NCI-H82 treated with DMSO at 0.1 percent for 48 hours (cell line): ENCODE results near the gene RANBP1.

Experiments used
- DNase-seq: peaks from one replicate; lab custom pipeline; 2025; ENCODE audit not compliant: unreplicated experiment; lab: John Stamatoyannopoulos, UW

The RANBP1 gene

DNA sequence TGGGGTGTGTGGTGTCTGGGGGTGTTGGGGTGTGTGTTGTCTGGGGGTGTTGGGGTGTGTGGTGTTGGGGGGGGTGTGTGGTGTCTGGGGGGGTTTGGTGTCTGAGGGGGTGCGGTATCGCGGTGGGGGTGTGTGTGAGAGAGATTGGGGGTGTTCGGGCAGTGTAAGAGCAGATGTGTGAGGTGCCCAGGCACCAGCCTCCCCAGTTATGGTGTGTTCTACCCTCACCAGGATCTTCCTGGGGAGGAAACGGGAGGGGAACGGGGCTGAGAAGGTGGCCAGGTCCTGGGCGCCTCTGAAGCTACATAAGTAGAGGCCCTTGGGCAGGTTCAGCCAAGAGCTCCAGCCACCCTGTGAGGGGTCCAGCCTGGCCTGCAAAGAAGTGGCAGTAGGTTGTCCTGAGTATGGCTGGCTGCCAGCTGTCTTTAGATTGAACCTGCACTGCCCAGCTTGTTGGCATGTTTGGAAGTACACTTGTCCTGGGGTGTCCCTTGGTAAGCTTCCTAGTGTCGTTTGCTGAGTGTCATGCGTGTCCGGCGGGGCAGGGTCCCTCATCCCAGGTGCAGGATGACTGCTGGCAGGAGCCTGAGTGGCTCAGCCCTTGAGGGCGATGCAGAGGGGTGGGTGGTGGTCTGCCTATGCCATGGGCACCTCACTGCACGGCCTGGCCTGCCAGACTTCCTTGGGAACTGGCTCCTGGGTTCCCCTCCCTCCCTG lies 7.6 kb downstream of the RANBP1 start:
- DNase-seq: no peak

DNA sequence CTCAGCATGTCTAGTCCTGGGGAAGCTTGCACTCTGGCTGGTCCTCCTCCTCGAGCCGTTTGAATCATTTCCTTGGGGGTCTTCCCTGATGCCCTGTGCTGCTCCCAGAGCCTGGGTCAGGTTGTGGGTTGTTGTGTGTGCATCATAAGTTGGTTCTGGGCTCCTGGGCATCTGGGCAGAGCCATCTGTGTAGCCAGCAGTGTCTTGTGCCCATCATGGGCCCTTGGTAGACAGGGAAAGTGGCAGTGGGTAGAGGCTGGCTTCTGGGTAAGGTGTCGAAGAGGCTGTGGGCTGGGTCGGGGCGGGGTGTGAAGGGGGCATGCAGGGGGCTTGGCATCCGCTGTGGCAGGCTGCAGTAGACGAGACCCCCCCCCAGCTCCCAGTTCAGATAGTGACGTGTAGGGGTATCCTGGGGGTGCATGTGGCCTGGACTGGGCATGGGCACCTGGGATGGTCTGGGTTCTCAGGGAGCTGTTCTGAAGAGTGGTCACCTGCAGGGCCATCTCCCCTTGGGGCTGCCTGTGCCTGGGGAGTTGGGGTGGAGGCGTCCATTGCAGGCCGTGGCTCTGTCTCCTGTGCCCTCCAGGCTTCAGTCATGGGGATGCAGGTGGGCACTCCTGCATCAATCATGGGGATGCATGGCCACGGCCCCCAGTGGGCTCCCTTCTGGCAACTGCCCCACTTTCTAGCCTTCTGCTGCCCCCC lies 8.3 kb downstream of the RANBP1 start:
- no peak for DNase-seq

DNA sequence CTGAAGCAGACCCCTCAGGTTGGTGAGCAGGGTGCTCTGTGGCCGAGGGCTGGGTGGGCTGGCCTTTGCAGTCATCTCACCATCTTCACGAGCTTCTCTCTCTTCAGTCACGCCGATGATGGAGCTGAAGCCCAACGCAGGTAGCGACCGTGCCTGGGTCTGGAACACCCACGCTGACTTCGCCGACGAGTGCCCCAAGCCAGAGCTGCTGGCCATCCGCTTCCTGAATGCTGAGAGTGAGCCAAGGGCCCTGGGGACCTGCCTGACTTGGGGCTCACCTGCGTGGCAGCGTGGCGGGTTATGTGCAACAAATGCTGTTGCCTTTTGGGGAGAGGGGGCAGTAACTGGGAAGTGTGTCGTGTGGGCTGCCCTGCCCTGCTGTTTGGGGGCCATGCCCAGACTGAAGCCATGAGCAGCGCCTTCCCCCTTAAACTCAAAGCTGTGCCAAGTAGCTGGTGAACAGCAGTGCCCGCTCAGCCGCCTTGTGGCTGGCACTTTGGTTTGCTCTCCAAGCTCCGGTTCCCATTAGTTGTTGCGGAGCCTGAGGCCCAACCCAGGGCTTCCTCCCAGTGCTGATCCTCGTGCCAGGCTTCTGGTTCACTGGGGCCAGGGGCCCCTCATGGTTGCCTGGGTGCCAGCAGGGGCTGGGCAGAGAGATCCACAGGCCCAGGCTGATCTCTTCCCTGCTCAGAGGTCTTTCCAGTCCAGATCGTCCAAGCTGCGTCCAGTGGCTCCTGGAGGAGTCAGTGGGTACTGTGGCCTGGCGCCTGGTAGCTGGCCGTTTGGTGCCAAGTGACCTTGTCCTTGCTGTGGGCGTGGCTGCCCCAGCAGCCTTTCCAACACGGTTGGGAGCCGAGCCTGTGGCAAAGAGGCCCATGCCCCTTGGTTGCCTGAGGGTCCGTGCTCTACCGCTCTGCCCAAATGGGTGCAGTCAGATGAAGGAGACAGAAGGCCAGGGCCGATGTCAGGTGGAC lies 9.6 kb downstream of the RANBP1 start:
- DNase-seq: no peak

DNA sequence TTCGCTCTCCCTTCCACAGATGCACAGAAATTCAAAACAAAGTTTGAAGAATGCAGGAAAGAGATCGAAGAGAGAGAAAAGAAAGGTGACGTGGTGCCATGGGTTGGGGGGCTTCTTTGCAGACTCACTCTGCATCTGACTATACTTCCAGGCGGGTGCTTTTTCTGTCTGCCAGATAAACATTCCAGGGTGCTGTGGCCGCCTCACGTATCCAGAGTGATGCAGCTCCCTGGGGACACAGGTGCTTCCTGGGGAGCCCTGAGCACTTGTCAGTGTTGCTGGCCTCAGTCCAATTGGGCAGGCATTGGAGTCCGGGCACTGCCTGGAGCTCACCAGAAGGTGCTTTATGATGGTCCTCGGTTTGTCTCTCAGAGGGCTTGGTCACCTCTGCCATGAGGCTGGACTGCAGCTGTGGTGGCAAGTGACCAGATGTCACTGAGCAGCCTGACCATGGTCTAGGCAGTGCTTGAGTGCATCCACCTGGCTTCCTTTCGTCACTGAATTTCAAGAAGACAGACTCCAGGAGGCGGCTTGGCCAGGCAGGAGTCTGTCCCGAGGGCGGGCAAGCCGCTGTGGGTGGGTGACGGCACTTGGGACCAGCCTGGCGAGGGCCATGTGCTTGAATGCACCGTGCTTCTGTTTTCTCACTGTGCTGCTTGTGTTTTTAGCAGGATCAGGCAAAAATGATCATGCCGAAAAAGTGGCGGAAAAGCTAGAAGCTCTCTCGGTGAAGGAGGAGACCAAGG lies 10.6 kb downstream of the RANBP1 start:
- DNase-seq: no peak

DNA sequence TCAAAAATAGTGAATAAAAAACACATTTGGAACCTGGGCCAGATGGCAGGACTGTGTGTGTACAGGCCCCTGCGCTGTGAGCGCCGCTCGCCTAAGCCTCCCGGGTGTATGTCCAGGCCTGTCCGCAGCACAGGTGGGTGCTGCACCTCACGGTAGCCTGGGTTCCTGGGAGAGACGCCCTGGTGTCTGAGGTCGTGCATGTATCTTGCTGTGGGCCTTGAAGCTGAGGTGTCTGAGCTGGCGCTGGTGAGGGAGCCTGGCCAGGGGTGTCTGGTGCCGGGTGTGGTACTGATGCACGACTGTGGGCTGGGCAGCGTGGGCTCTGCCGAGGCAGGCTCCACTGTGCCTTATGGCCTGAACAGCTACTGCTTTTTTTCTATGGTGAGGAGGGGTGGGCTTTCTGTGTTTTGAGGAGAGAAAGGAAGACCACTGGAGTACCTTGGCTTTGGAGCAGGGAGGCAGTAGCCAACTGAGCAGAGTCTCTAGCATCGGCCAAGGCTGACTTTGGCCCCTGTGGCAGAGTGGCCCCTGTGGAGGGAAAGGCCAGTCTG lies 11.5 kb downstream of the RANBP1 start:
- DNase-seq: no peak

- DNase-seq: no peak
Measured at GRCh38 chr22:20127869-20128618, 12.1 kb downstream of the RANBP1 start.

DNA sequence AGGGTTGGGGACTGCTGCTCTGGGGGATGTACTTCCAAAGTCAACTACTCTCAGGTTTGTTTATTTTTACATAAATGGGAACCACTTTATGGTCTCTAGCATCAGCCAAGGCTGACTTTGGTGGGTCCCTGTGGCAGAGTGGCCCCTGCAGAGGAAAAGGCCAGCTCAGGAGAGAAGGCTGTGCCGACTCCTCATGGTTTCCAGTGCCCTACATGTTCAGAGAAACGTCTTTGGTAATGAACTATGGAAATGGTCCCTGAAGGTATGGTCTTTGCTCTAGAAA lies 12.7 kb downstream of the RANBP1 start:
- no peak for DNase-seq

GRCh38 chr22:20128902-20129746 lies 13.2 kb downstream of the RANBP1 start:
- no peak for DNase-seq

- DNase-seq: no peak
Measured at GRCh38 chr22:20129747-20130014, 13.8 kb downstream of the RANBP1 start.

- DNase-seq: no peak
Measured at GRCh38 chr22:20130319-20130718, 14.4 kb downstream of the RANBP1 start.

DNA sequence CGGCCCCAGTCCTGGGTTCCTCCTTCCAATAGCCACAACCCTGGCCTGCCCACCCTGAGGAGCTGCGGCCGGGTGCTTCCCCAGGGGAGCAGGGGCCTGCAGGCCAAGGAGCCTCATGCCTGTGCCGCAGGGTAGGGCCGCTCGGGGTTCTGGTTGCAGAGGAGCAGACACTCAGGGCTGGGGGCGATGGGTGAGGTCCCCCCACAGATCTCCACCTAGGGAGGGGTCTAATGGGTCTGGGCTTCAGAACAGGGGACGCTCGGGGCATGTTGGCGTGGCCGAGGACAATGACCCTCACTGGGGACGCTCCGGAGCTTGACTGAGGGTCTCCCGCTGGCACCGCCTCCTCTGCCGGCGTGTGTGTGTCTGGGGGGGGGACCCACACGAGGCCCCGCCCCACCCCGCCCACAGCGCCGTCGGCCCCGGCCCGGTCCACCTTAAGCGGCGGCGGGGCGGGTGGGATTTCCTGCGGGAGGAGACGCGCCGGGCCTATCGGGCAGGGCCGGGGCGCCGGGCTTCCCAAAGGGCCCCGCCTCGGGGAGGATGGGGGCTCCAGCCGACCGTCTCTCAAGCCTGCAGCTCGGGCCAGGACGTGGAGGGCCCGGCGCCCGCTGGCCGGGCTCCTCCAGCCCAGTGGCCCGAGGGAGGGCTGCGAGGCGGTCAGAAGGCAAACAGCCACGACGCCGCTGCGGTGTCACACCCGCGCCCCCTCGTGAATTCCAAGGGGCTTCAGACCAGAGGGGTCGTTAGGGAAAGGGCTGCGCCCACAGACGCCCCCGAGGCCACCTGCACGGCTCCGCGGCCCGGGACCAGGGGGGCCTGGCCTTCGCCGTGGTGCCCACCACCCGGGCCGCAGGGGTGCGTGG lies 15.1 kb downstream of the RANBP1 start:
- DNase-seq: no peak

- no peak for DNase-seq
Measured at GRCh38 chr22:20131597-20131858, 15.6 kb downstream of the RANBP1 start, which contains the start of gene ZDHHC8. Gene ZDHHC8, plus strand, starts transcription at chr22:20131804. Its CDS starts 144 bp downstream, at chr22:20131948.

DNA sequence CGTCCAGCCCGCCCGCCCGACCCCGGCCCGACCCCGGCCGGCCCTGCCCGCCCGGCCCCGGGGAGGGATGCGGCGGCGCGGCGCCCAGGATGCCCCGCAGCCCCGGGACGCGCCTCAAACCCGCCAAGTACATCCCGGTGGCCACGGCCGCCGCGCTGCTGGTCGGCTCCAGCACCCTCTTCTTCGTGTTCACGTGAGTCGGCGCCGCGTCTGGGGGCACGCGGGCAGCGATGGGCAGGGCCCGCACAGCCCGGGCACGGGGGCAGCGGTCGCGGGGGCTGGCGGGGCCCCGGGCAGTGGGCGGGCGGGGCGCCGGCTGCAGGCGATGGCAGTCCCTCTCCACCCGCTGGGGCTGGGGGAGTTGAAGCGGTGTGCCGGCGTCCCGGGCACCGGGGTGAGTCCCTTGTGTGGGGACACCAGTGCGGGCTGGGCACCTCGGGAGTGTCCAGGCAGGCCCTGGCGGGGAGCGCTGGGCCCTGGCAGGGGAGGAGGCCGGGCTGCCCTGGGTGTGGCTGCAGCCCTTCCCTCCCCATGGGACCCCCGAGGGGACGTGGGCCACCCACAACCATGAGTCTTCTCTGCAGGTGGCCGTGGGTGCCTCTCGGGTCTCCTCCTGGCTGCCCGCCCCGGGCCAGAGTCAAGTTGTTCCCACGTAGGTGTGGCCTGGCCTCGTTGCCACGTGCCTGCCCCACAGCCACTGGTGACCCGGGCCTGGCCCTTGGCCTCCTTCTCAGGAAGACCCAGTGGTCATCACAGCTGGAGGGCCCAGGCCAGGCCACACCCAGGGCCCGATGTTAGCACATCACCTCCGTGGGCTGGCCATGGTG lies 16.2 kb downstream of the RANBP1 start:
- DNase-seq: no peak

DNA sequence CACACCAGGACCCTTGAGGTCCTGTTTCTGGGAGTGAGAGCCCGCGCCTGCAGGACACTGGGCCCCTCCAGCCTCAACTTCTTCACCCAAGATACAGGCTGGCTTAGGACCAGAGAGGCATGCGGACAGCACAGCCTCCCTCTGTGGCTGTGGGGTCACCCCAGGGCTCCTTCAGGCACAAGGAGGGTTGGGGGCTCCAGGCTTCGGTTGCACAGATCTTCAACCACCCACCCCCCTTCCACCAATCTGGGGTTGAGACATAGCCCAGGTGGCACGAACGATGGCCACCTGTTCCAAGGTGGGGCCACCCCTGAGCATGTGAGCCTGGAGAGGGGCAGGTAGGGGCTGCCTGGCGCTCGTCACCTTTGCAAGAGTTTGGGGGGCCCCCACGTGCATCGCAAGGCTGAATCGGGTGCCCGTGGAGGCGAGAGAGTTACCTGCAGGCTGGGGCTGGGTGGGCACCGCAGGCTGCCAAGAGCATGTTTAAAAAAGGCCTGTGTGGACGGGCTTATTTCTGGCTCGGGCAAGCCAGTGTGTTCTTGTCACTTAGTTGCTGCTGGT lies 16.9 kb downstream of the RANBP1 start:
- no peak for DNase-seq

DNA sequence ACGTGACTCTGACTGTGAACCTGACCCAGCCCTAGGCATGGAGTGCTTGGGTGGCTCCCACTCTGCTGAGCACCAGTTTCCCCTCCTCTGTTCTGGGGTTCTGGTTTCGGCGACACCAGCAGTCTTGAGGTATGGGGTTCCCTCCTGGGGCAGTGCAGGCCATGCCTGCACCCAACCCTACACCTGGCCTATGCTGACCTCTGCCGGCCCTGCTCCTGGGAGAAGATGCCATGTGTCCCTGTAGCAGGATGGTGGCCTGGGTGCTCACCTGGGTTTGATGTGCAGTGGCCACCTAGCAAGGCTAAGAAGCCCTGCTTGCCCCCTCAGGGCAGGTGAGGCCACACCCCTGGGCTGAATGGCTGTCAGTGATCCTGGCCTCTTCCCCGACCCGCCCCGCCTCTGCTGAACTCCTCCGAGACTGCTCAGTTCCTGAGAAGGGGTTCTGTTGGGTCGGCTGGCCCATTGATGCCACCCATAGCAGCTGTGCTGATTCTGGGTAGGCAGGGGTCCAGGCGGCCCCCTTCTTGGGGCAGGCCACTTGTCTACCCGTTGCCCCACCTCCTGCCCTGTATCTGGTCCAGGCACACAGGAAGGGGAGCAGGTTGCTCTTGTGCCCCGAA lies 18.1 kb downstream of the RANBP1 start:
- DNase-seq: no peak

DNA sequence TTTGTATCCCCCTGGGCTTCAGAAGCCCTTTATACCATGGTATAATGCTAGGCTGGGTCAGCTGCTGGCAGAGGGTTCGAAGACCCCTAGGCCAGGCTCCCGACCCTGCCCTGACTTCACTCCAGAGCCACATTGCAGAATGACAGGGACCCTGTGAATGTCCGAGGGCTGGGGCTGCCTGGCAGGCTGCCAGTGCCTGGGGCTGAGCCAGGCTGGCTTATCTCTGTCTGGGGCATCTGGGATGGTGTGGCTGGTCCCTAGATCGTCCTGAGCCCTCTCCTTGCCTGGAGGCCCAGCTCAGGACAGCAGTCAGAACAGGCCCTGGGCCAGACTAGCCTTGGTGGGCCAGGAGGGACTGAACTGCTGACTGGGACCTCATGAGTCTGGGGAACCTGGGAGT lies 19.4 kb downstream of the RANBP1 start:
- DNase-seq: no peak
